Pancreas (tissue), 10 donors: ENCODE measurements around the gene SPECC1. TPM values are rescaled to one million over a fixed set of nuclear protein-coding genes. Genes with fewer than 3 reads are reported as not detected.

ENCODE experiments used
- ATAC-seq, 4 donors: fragments of 200-7000 bp; cut with Tn5 transposase; one replicate each; pipeline versions ENCODE4 v1.8.0 to v1.9.1; 2020; ENCODE audit warnings: mild to moderate bottlenecking in 4 of 4, moderate library complexity in 4 of 4
- DNase-seq, 6 donors: peaks; one replicate each; pipeline ENCODE4 v3.0.0-alpha.2; 2020
- FAIRE-seq: peaks from 2 replicates; lab custom pipeline; 2012; peaks lifted over from hg19 to GRCh38; lab: Jason Lieb, UNC
- H3K27ac ChIP-seq, 4 donors: fragments of 200-600 bp; sonication (generic); 1 replicate in 3 of 4; 2 replicates in 1 of 4; pipeline versions ENCODE4 v1.5.0 to v1.8.0; 2020
- H3K27me3 ChIP-seq, 4 donors: fragments of 200-600 bp; one replicate each; pipeline ENCODE4 v1.8.0; 2021
- H3K36me3 ChIP-seq, 3 donors: fragments of 200-600 bp; sonication (generic) in 1 of 3; one replicate each; pipeline versions ENCODE4 v1.5.0 to v1.8.0; 2020 to 2021
- H3K4me1 ChIP-seq, 3 donors: fragments of 200-600 bp; one replicate each; pipeline ENCODE4 v1.8.0; 2021
- H3K4me3 ChIP-seq, 4 donors: fragments of 200-600 bp; sonication (generic) in 2 of 4; one replicate each; pipeline versions ENCODE4 v1.5.0 to v1.8.0; 2020 to 2021
- H3K9me3 ChIP-seq, 4 donors: fragments of 200-600 bp; one replicate each; pipeline ENCODE4 v1.8.0; 2021
- CTCF ChIP-seq, 4 donors: fragments of 200-600 bp; sonication (generic) in 3 of 4; IDR thresholded peaks; one replicate each; pipeline versions ENCODE4 v1.5.0 to v1.8.0; 2021; ENCODE audit warnings: antibody characterized with exemption in 4 of 4
- WGBS, 2 donors: extraction: QIAGEN DNeasy Blood & Tissue Kit; methylation state at CpG; one replicate each; pipeline ENCODE4 v1.1.7; 2013; 5-methylcytosine and 5-hydroxymethylcytosine counted together
- intact Hi-C, 3 donors: fragments of 100-400 bp; cut with DNase I; formaldehyde crosslinking; loops; one replicate each; pipeline versions ENCODE4 v1.11.1 to v1.14.2; 2022
- polyA plus RNA-seq, 2 donors: library from polyadenylated mRNA; stranded (reverse); fragments of 200-250 nt; gene quantifications; one replicate each; pipeline ENCODE4 v1.2.3, GENCODE V29; 2013
- total RNA-seq, 6 donors: library from RNA; stranded (reverse); fragmentation: NEBNext Ultra II Directional in 4 of 6; extraction: Animal tissue kit (Norgen Biotek cat#: 25700) in 4 of 6; gene quantifications; one replicate each; pipeline versions ENCODE4 v1.2.1 to v1.2.4, GENCODE V29; 2021 to 2023
- donor health status: healthy with polysubstance abuse.
- donor health status: DM: no; HTN: no; CAD: no; lungs with moderate emphysema.
- donor health status: DM: no; HTN: no; CAD: no.
- donor health status: control.
- donor health status: control.
- donor health status: Bipolar disorder and iron deficiency.
- donor health status: DM: yes; HTN: yes; CAD: no.
- donor health status: DM: no; HTN: no; CAD: no.
- donor health status: DM: no; HTN: no; CAD: no.
- donor health status: DM: yes; HTN: yes; CAD: no.

SPECC1 gene
- total and polyA plus RNA-seq, 8 donors = 5.6 to 22.2 (median 8.1) TPM

GRCh38 chr17:20243524-20243923, 234.4 kb downstream of the SPECC1 start:
- Histone ChIP-seq H3K4me1 (no peaks in the 10 kb centered on the region), H3K4me3 (no peak overlapping the region), H3K27me3 (no peaks in the 10 kb centered on the region), H3K36me3 (no peaks in the 10 kb centered on the region), H3K27ac (no peak overlapping the region), H3K9me3 (no peaks in the 10 kb centered on the region)
- no peak for DNase-seq
- 76 to 80% methylated on average over 1 of the region's 1 CpG for WGBS, 2 donors
- intact Hi-C loops = no loop called here
- no peak for ATAC-seq
- no peak for TF ChIP-seq CTCF (IDR thresholded peaks at IDR 0.05)
- FAIRE-seq = no peak

- Histone ChIP-seq H3K4me3 (no peak overlapping the region), H3K36me3 (no peaks in the 10 kb centered on the region), H3K27me3 (no peaks in the 10 kb centered on the region), H3K27ac (no peak overlapping the region), H3K9me3 (no peaks in the 10 kb centered on the region), H3K4me1 (no peaks in the 10 kb centered on the region)
- TF ChIP-seq CTCF (IDR thresholded peaks at IDR 0.05) = no peak
- DNase-seq (no peak), FAIRE-seq (no peak), ATAC-seq (no peak)
- intact Hi-C loops = no loop called here
- 56 to 79% methylated on average over 1 of the region's 1 CpG for WGBS, 2 donors
Observed at GRCh38 chr17:20244671-20245070, 235.5 kb downstream of the SPECC1 start.

- TF ChIP-seq CTCF (IDR thresholded peaks at IDR 0.05) = no peak
- H3K9me3 ChIP-seq = no peaks in the 10 kb centered on the region
- intact Hi-C loops = no loop called here
- H3K27ac ChIP-seq = no peak overlapping the region
- H3K27me3 ChIP-seq = no peaks in the 10 kb centered on the region
- no peak for DNase-seq
- no peak for ATAC-seq
- no peaks in the 10 kb centered on the region for H3K4me1 ChIP-seq
- FAIRE-seq = no peak
- no peak overlapping the region for H3K4me3 ChIP-seq
- H3K36me3 ChIP-seq = no peaks in the 10 kb centered on the region
- 87 to 93% methylated on average over 1 of the region's 1 CpG for WGBS, 2 donors
Observed at GRCh38 chr17:20246692-20247091, 237.5 kb downstream of the SPECC1 start.

- Histone ChIP-seq H3K9me3 (no peaks in the 10 kb centered on the region), H3K36me3 (no peaks in the 10 kb centered on the region), H3K27me3 (no peaks in the 10 kb centered on the region), H3K27ac (no peak overlapping the region), H3K4me3 (no peak overlapping the region), H3K4me1 (no peaks in the 10 kb centered on the region)
- intact Hi-C loops = no loop called here
- no peak for ATAC-seq
- 82 to 87% methylated on average over 7 of the region's 7 CpGs for WGBS, 2 donors
- DNase-seq = no peak
- no peak for TF ChIP-seq CTCF (IDR thresholded peaks at IDR 0.05)
- no peak for FAIRE-seq
Observed at GRCh38 chr17:20253323-20253722, 244.2 kb downstream of the SPECC1 start.

GRCh38 chr17:20254541-20254940, 245.4 kb downstream of the SPECC1 start:
- Histone ChIP-seq H3K27ac (no peak overlapping the region), H3K27me3 (no peaks in the 10 kb centered on the region), H3K4me3 (no peak overlapping the region), H3K4me1 (no peaks in the 10 kb centered on the region), H3K9me3 (no peaks in the 10 kb centered on the region), H3K36me3 (no peaks in the 10 kb centered on the region)
- FAIRE-seq = no peak
- intact Hi-C loops = no loop called here
- 89 to 92% methylated on average over 2 of the region's 2 CpGs for WGBS, 2 donors
- TF ChIP-seq CTCF (IDR thresholded peaks at IDR 0.05) = no peak
- no peak for ATAC-seq
- no peak for DNase-seq
